ENCODE measurements around the gene FTCD. TPM values are rescaled to one million over a fixed set of nuclear protein-coding genes. Genes with fewer than 3 reads are reported as not detected.

Gene FTCD
- total RNA-seq, 1 experiment from 2014 or later, result 5.9 TPM

DNA sequence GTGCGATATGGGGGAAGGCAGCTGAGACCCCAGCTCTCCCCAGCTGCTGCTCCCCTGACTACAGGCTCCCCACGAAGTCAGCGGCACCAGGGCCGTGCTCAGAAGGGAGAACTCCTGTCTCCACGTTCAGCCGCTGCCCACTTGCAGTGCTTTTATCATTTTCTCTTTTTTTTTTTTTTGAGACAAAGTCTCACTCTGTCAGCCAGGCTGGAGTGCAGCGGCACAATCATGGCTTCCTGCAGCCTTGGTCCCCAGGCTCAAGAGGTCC lies 933 bp upstream of the FTCD start:
- BruUV-seq (replicated peaks), result no TSS peak
- no peaks in the 10 kb centered on the region for H4K20me1 ChIP-seq (ENCODE audit: insufficient read depth)
- no peaks in the 10 kb centered on the region for H3K36me3 ChIP-seq (ENCODE audit: low read depth)
- intact Hi-C loops (cut with micrococcal nuclease; ENCODE audit: unreplicated experiment), result no loop called here
- no peak overlapping the region for H3K4me3 ChIP-seq
- no peaks in the 10 kb centered on the region for H3K4me1 ChIP-seq (replicated peaks; ENCODE audit: insufficient read depth)
- no peaks in the 10 kb centered on the region for H3K79me2 ChIP-seq (ENCODE audit: low read depth)
- POLR2A ChIA-PET (ENCODE audit: unreplicated experiment), result no interaction called here
- no peaks in the 10 kb centered on the region for H3K9me2 ChIP-seq (ENCODE audit: insufficient read depth)
- no peak overlapping the region for H3K27ac ChIP-seq
- no peak overlapping the region for H3K4me2 ChIP-seq
- DNase-seq, result no peak
- no peaks in the 10 kb centered on the region for H3K27me3 ChIP-seq (ENCODE audit: insufficient read depth, low read depth)
- no peak overlapping the region for H2AFZ ChIP-seq
- no peaks in the 10 kb centered on the region for H3K9me3 ChIP-seq (ENCODE audit: insufficient read depth, low read depth)
- H3F3A ChIP-seq (ENCODE audit: insufficient read depth, low read depth), result no peaks in the 10 kb centered on the region
- TF ChIP-seq EZH2 (IDR thresholded peaks at IDR 0.05; ENCODE audit: low read depth), result no peak
- TF ChIP-seq, protein P1, sequence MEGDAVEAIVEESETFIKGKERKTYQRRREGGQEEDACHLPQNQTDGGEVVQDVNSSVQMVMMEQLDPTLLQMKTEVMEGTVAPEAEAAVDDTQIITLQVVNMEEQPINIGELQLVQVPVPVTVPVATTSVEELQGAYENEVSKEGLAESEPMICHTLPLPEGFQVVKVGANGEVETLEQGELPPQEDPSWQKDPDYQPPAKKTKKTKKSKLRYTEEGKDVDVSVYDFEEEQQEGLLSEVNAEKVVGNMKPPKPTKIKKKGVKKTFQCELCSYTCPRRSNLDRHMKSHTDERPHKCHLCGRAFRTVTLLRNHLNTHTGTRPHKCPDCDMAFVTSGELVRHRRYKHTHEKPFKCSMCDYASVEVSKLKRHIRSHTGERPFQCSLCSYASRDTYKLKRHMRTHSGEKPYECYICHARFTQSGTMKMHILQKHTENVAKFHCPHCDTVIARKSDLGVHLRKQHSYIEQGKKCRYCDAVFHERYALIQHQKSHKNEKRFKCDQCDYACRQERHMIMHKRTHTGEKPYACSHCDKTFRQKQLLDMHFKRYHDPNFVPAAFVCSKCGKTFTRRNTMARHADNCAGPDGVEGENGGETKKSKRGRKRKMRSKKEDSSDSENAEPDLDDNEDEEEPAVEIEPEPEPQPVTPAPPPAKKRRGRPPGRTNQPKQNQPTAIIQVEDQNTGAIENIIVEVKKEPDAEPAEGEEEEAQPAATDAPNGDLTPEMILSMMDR (conservative IDR thresholded peaks at IDR 0.05), result no peak
- CTCF ChIA-PET, result no interaction called here

DNA sequence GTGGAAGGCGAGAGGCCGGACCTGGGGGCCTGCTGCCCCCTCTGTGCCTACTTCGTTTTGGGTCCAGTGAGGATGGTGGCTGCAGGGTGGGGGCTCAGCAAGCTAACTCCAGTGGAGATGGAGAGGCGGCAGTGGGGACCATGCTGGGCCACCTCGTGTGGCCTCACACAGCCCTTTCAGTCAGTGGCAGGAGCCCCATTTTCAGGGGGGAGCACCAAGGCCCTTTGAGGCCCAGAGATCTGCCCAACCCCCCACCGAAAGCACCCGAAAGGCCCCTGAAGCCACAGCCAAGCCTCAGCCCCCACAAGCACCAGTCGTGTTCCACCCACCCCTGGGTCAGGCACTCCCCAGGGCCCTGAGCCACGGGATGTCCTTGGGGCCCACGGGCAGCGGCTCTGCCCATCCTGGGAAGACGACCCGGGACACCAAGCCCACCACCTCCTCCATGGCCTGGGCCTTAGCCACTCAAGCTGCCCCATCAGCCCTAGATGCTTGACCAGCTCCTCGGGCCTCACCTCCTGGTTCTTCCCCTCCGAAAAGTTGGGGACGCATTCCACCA lies 345 bp downstream of the FTCD start:
- Histone ChIP-seq H3K9me3 (ENCODE audit: insufficient read depth, low read depth) (no peaks in the 10 kb centered on the region), H3K36me3 (ENCODE audit: low read depth) (no peaks in the 10 kb centered on the region), H4K20me1 (ENCODE audit: insufficient read depth) (no peaks in the 10 kb centered on the region), H3K4me3 (no peak overlapping the region), H3K27ac (no peak overlapping the region), H3K4me2 (no peak overlapping the region), H2AFZ (no peak overlapping the region), H3K9me2 (ENCODE audit: insufficient read depth) (no peaks in the 10 kb centered on the region), H3F3A (ENCODE audit: insufficient read depth, low read depth) (no peaks in the 10 kb centered on the region), H3K27me3 (ENCODE audit: insufficient read depth, low read depth) (no peaks in the 10 kb centered on the region), H3K79me2 (ENCODE audit: low read depth) (no peaks in the 10 kb centered on the region), H3K4me1 (replicated peaks; ENCODE audit: insufficient read depth) (no peaks in the 10 kb centered on the region)
- no peak for DNase-seq
- ChIA-PET CTCF (no interaction called here), POLR2A (ENCODE audit: unreplicated experiment) (interaction anchor here (0.6 kb wide), 1 partner anchor 182 kb away, joined by 3 read pairs; no protein-coding TSS in a partner anchor)
- no TSS peak for BruUV-seq (replicated peaks)
- TF ChIP-seq, protein P1 (conservative IDR thresholded peaks at IDR 0.05), result no peak
- TF ChIP-seq EZH2 (IDR thresholded peaks at IDR 0.05; ENCODE audit: low read depth), result no peak
- intact Hi-C loops (cut with micrococcal nuclease; ENCODE audit: unreplicated experiment), result no loop called here

DNA sequence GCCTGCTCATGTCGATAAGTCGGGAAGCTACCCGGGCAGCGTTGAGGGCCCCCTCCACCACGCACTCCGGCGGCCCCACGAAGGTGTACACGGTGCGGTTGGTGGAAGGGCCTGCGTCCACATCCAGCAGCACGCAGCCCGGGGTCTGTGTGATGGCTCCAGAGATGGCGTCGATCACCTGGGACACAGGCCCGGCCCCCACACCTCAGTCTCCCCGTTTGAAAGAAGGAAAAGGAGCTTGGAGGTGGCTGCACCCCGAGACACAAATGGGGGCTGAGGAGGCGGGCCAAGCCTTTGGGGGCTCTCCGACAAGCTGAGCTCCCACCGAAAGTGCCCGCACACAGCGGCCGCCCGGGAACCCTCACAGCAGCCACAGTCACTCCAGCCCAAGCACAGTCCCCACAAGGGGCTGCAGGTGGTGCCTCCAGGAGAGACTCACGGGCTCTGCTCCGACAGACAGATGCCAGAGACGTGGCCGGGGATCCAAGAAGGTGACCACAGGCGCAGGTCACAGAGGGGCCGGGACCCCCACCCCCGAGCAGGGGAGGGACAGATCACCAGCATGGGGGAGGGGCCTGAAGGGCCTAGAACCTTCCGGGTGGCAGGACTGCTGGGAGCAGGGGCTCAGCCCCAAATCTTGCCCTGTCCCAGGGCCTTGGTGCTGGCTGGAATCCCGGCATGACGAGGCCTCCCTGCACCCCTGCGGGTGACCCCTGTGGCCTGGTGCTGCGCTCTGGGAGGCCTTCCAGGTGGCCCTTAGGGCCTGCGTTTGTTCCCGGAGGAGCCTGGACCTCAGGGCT lies 1.0 kb downstream of the FTCD start:
- POLR2A ChIA-PET (ENCODE audit: unreplicated experiment), result interaction anchor here (0.6 kb wide), 1 partner anchor 181 kb away, joined by 3 read pairs; no protein-coding TSS in a partner anchor
- CTCF ChIA-PET, result no interaction called here
- H3K9me2 ChIP-seq (ENCODE audit: insufficient read depth), result no peaks in the 10 kb centered on the region

More for the DNA sequence above, 1.0 kb downstream of the FTCD start:
- intact Hi-C loops (cut with micrococcal nuclease; ENCODE audit: unreplicated experiment), result no loop called here
- Histone ChIP-seq H3K9me3 (ENCODE audit: insufficient read depth, low read depth) (no peaks in the 10 kb centered on the region), H3K4me3 (no peak overlapping the region), H3K27ac (no peak overlapping the region), H3K36me3 (ENCODE audit: low read depth) (no peaks in the 10 kb centered on the region), H4K20me1 (ENCODE audit: insufficient read depth) (no peaks in the 10 kb centered on the region), H3K79me2 (ENCODE audit: low read depth) (no peaks in the 10 kb centered on the region), H3K27me3 (ENCODE audit: insufficient read depth, low read depth) (no peaks in the 10 kb centered on the region), H3F3A (ENCODE audit: insufficient read depth, low read depth) (no peaks in the 10 kb centered on the region), H2AFZ (no peak overlapping the region), H3K4me1 (replicated peaks; ENCODE audit: insufficient read depth) (no peaks in the 10 kb centered on the region), H3K4me2 (no peak overlapping the region)
- BruUV-seq (replicated peaks), result no TSS peak
- no peak for DNase-seq
- TF ChIP-seq EZH2 (IDR thresholded peaks at IDR 0.05; ENCODE audit: low read depth), result no peak
- TF ChIP-seq, protein P1 (conservative IDR thresholded peaks at IDR 0.05), result no peak
